H9 (cell line): ENCODE results near the gene COL8A2. TPM values are rescaled to one million over a fixed set of nuclear protein-coding genes. Genes with fewer than 3 reads are reported as not detected.

ENCODE experiments used
- DNase-seq: peaks from one replicate; pipeline ENCODE4 v3.0.0-alpha.2; 2017
- H2AFZ ChIP-seq: one replicate; pipeline ENCODE4 v1.6.1; 2013; ENCODE audit warnings: mild to moderate bottlenecking, low read length, control low read depth, moderate library complexity
- H2AK5ac ChIP-seq: 2 replicates; pipeline ENCODE4 v1.6.1; 2013; ENCODE audit warnings: low read length, control low read depth, mixed read lengths; ENCODE audit not compliant: insufficient read length
- H2BK120ac ChIP-seq: one replicate; pipeline ENCODE4 v1.6.1; 2013; ENCODE audit warnings: low read depth, mild to moderate bottlenecking, low read length, control low read depth, inconsistent platforms; ENCODE audit not compliant: poor library complexity, severe bottlenecking
- H2BK12ac ChIP-seq: 2 replicates; pipeline ENCODE4 v1.6.1; 2013; ENCODE audit warnings: low read length, control low read depth, mixed read lengths, low read depth; ENCODE audit not compliant: insufficient read length
- H2BK15ac ChIP-seq: 2 replicates; pipeline ENCODE4 v1.6.1; 2013; ENCODE audit warnings: low read depth, low read length, control low read depth
- H2BK20ac ChIP-seq: one replicate; pipeline ENCODE4 v1.6.1; 2013; ENCODE audit warnings: low read depth, mild to moderate bottlenecking, low read length, control low read depth, inconsistent platforms; ENCODE audit not compliant: poor library complexity, severe bottlenecking
- H2BK5ac ChIP-seq: 2 replicates; pipeline ENCODE4 v1.6.1; 2013; ENCODE audit warnings: low read length, control low read depth, mixed read lengths; ENCODE audit not compliant: insufficient read length
- H3K14ac ChIP-seq: 2 replicates; pipeline ENCODE4 v1.6.1; 2013; ENCODE audit warnings: low read length, control low read depth; ENCODE audit not compliant: insufficient read depth
- H3K18ac ChIP-seq: 2 replicates; pipeline ENCODE4 v1.6.1; 2013; ENCODE audit warnings: low read depth, mild to moderate bottlenecking, mixed read lengths, low read length, control low read depth; ENCODE audit not compliant: insufficient read length
- H3K23ac ChIP-seq: 2 replicates; pipeline ENCODE4 v1.6.1; 2013; ENCODE audit warnings: low read length, control low read depth, mixed read lengths, low read depth; ENCODE audit not compliant: insufficient read length
- H3K23me2 ChIP-seq: 2 replicates; pipeline ENCODE4 v1.6.1; 2013; ENCODE audit warnings: low read depth, mild to moderate bottlenecking, mixed read lengths, low read length, control low read depth; ENCODE audit not compliant: insufficient read length, poor library complexity, severe bottlenecking
- H3K27ac ChIP-seq: 2 replicates; pipeline ENCODE4 v1.5.1; 2013; ENCODE audit warnings: low read length, control low read depth, mixed read lengths, low read depth; ENCODE audit not compliant: insufficient read length
- H3K27me3 ChIP-seq: 2 replicates; pipeline ENCODE4 v1.6.1; 2013; ENCODE audit warnings: low read length, control low read depth, inconsistent platforms; ENCODE audit not compliant: insufficient read depth
- H3K4ac ChIP-seq: 2 replicates; pipeline ENCODE4 v1.6.1; 2013; ENCODE audit warnings: low read depth, mild to moderate bottlenecking, control low read depth, inconsistent platforms, low read length, moderate library complexity
- H3K4me1 ChIP-seq: 2 replicates; pipeline ENCODE4 v1.6.1; 2013; ENCODE audit warnings: low read length, control low read depth, inconsistent platforms; ENCODE audit not compliant: insufficient read depth
- H3K4me2 ChIP-seq: 2 replicates; pipeline ENCODE4 v1.6.1; 2013; ENCODE audit warnings: low read length, control low read depth, mixed read lengths; ENCODE audit not compliant: insufficient read length, insufficient read depth
- H3K56ac ChIP-seq: 2 replicates; pipeline ENCODE4 v1.6.1; 2013; ENCODE audit warnings: low read depth, mild to moderate bottlenecking, mixed read lengths, low read length, control low read depth; ENCODE audit not compliant: insufficient read length
- H3K79me1 ChIP-seq: 2 replicates; pipeline ENCODE4 v1.6.1; 2013; ENCODE audit warnings: low read depth, mild to moderate bottlenecking, moderate library complexity, low read length, control low read depth, inconsistent platforms; ENCODE audit not compliant: insufficient read depth, poor library complexity, severe bottlenecking
- H3K79me2 ChIP-seq: 2 replicates; pipeline ENCODE4 v1.6.1; 2013; ENCODE audit warnings: low read length, control low read depth, inconsistent platforms; ENCODE audit not compliant: insufficient read depth
- H3K9ac ChIP-seq: 2 replicates; pipeline ENCODE4 v1.6.1; 2013; ENCODE audit warnings: low read length, control low read depth, mixed read lengths; ENCODE audit not compliant: insufficient read length; ENCODE audit errors: extremely low read depth
- H3K9me3 ChIP-seq: one replicate; pipeline ENCODE4 v1.6.1; 2013; ENCODE audit warnings: low read depth, low read length, inconsistent platforms; ENCODE audit not compliant: control insufficient read depth
- H3T11ph ChIP-seq: one replicate; pipeline ENCODE4 v1.6.1; 2013; ENCODE audit warnings: mild to moderate bottlenecking, low read length, control low read depth, inconsistent platforms
- H4K20me1 ChIP-seq: one replicate; pipeline ENCODE4 v1.6.1; 2013; ENCODE audit not compliant: control insufficient read depth, insufficient read length, insufficient read depth
- H4K5ac ChIP-seq: 2 replicates; pipeline ENCODE4 v1.6.1; 2013; ENCODE audit warnings: low read depth, mild to moderate bottlenecking, mixed read lengths, low read length, control low read depth; ENCODE audit not compliant: insufficient read length
- H4K8ac ChIP-seq: replicated peaks from 2 replicates; pipeline ENCODE4 v1.6.1; 2013; ENCODE audit warnings: low read length, control low read depth, mixed read lengths, low read depth; ENCODE audit not compliant: insufficient read length
- H4K91ac ChIP-seq: 2 replicates; pipeline ENCODE4 v1.6.1; 2013; ENCODE audit warnings: low read depth, mild to moderate bottlenecking, moderate library complexity, mixed read lengths, low read length, control low read depth; ENCODE audit not compliant: insufficient read length
- H3K27ac Mint-ChIP-seq, 3 experiments: 2 replicates in 2 of 3; 3 replicates in 1 of 3; pipeline ENCODE4 v1.8.0; 2020 to 2021; ENCODE audit warnings: mixed read lengths in 3 of 3, mild to moderate bottlenecking in 1 of 3, moderate library complexity in 1 of 3
- H3K27me3 Mint-ChIP-seq: 2 replicates; pipeline ENCODE4 v1.8.0; 2021; ENCODE audit warnings: low read depth, mild to moderate bottlenecking, moderate library complexity, mixed read lengths
- H3K36me3 Mint-ChIP-seq, 3 experiments: 2 replicates in 2 of 3; 3 replicates in 1 of 3; pipeline ENCODE4 v1.8.0; 2020 to 2021; ENCODE audit warnings: low read depth in 3 of 3, mixed read lengths in 3 of 3; ENCODE audit not compliant: insufficient read depth in 1 of 3
- H3K4me1 Mint-ChIP-seq, 2 experiments: 2 replicates each; pipeline ENCODE4 v1.8.0; 2020; ENCODE audit warnings: mixed read lengths in 2 of 2
- H3K4me3 Mint-ChIP-seq, 2 experiments: 2 replicates in 1 of 2; 3 replicates in 1 of 2; pipeline ENCODE4 v1.8.0; 2020 to 2021; ENCODE audit warnings: mild to moderate bottlenecking in 2 of 2, mixed read lengths in 2 of 2, moderate library complexity in 1 of 2
- H3K9me3 Mint-ChIP-seq, 2 experiments: 2 replicates in 1 of 2; 3 replicates in 1 of 2; pipeline ENCODE4 v1.8.0; 2020; ENCODE audit warnings: mild to moderate bottlenecking in 2 of 2, mixed read lengths in 2 of 2, moderate library complexity in 1 of 2
- CTCF ChIP-seq: fragments of 200-600 bp; sonication (generic); conservative IDR thresholded peaks from 3 replicates; pipeline ENCODE4 v1.8.0; 2021; ENCODE audit warnings: antibody characterized with exemption, mild to moderate bottlenecking
- total RNA-seq: library from RNA; stranded (reverse); gene quantifications from 2 replicates; pipeline ENCODE4 v1.2.1, GENCODE V29; 2021

The COL8A2 gene
- total RNA-seq, 1 experiment from 2014 or later = 1.5 TPM

GRCh38 chr1:36067871-36068270, 57.2 kb downstream of the COL8A2 start:
- Mint-ChIP-seq H3K27me3 (no peaks in the 10 kb centered on the region), H3K9me3 (no peaks in the 10 kb centered on the region), H3K36me3 (no peaks in the 10 kb centered on the region), H3K27ac (no peak overlapping the region), H3K4me1 (peaks cover 8 to 10% of the 10 kb centered on the region in 2 experiments), H3K4me3 (no peak overlapping the region)
- no peak for TF ChIP-seq CTCF
- Histone ChIP-seq H2BK12ac (no peak overlapping the region), H4K20me1 (no peaks in the 10 kb centered on the region), H3K4me1 (no peaks in the 10 kb centered on the region), H2BK120ac (no peak overlapping the region), H3K14ac (no peak overlapping the region), H3K18ac (no peak overlapping the region), H3K27me3 (no peaks in the 10 kb centered on the region), H2AK5ac (no peak overlapping the region), H3K9ac (no peak overlapping the region), H3K23ac (no peak overlapping the region), H2AFZ (no peak overlapping the region), H3K4me2 (no peak overlapping the region), H4K8ac (no peak overlapping the region), H3K4ac (no peak overlapping the region), H2BK5ac (no peak overlapping the region), H3K27ac (no peak overlapping the region), H4K5ac (no peak overlapping the region), H4K91ac (no peak overlapping the region), H3K56ac (no peak overlapping the region), H3K9me3 (no peaks in the 10 kb centered on the region), H3T11ph (no peak overlapping the region), H3K79me2 (no peaks in the 10 kb centered on the region), H3K23me2 (no peaks in the 10 kb centered on the region), H2BK15ac (no peak overlapping the region), H2BK20ac (no peak overlapping the region), H3K79me1 (no peaks in the 10 kb centered on the region)
- DNase-seq = no peak
